Measurements from ENCODE around the gene RSPH3. TPM values are rescaled to one million over a fixed set of nuclear protein-coding genes. Genes with fewer than 3 reads are reported as not detected.

The RSPH3 gene
- polyA plus RNA-seq, 1 donor (not counting 4 experiments of a cell fraction or from before 2014, with no cell fraction given) = 4.4 TPM

GRCh38 chr6:159041181-159041580, 41.2 kb upstream of the RSPH3 start:
- Histone ChIP-seq H3K79me2 (ENCODE audit: control insufficient read depth, insufficient read depth, low read length) (no peaks in the 10 kb centered on the region), H3K9me3 (ENCODE audit: control insufficient read depth, low read depth, low read length) (no peaks in the 10 kb centered on the region), H3K9me1 (ENCODE audit: control insufficient read depth, extremely low read depth, insufficient read depth, low read length) (no peaks in the 10 kb centered on the region), H3K4me2 (ENCODE audit: control insufficient read depth, extremely low read depth, insufficient read depth, low read depth, low read length) (no peak overlapping the region), H4K20me1 (ENCODE audit: control insufficient read depth, extremely low read depth, insufficient read depth, low read length) (no peaks in the 10 kb centered on the region), H3K9ac (ENCODE audit: control insufficient read depth, extremely low read depth, insufficient read depth, low read length) (no peak overlapping the region), H3K4me1 (ENCODE audit: control insufficient read depth, extremely low read depth, insufficient read depth, low read length) (peaks cover 32% of the 10 kb centered on the region), H2AFZ (ENCODE audit: control insufficient read depth, low read length) (no peak overlapping the region), H3K27me3 (ENCODE audit: control insufficient read depth, extremely low read depth, insufficient read depth, low read length) (no peaks in the 10 kb centered on the region), H3K27ac (ENCODE audit: control insufficient read depth, insufficient read depth, low read length) (no peak overlapping the region), H3K36me3 (ENCODE audit: control insufficient read depth in 2 of 2, extremely low read depth in 1 of 2, insufficient read depth in 2 of 2, low read length in 2 of 2) (no peaks in the 10 kb centered on the region), H3K4me3 (ENCODE audit: control insufficient read depth in 2 of 3, extremely low read depth in 1 of 3, insufficient read depth in 2 of 3, low read depth in 1 of 3, low read length in 3 of 3) (no peak overlapping the region)
- dilution Hi-C loops (cut with MboI; ENCODE audit: extremely low pct_ligation_motif_present, low sequenced_read_pairs) = no loop called here
- DNase-seq (ENCODE audit: low read depth, low spot score) (no peak), FAIRE-seq (no peak)
- TF ChIP-seq CTCF (optimal IDR thresholded peaks at IDR 0.05 in 1 of 3, IDR thresholded peaks at IDR 0.05 in 1 of 3, conservative IDR thresholded peaks at IDR 0.05 in 1 of 3; ENCODE audit: extremely low read depth in 1 of 3, insufficient read depth in 2 of 3, low read length in 3 of 3) = no peak
- no peak for TF ChIP-seq EZH2 (IDR thresholded peaks at IDR 0.05; ENCODE audit: low read length)

GRCh38 chr6:159039885-159040258, 39.9 kb upstream of the RSPH3 start:
- FAIRE-seq = no peak
- peak overlapping the region; percentile 94 for H3K27ac ChIP-seq (ENCODE audit: control insufficient read depth, insufficient read depth, low read length)
- no peaks in the 10 kb centered on the region for H3K27me3 ChIP-seq (ENCODE audit: control insufficient read depth, extremely low read depth, insufficient read depth, low read length)
- no peaks in the 10 kb centered on the region for H3K9me3 ChIP-seq (ENCODE audit: control insufficient read depth, low read depth, low read length)
- H3K36me3 ChIP-seq (ENCODE audit: control insufficient read depth in 2 of 2, extremely low read depth in 1 of 2, insufficient read depth in 2 of 2, low read length in 2 of 2) = no peaks in the 10 kb centered on the region
- H4K20me1 ChIP-seq (ENCODE audit: control insufficient read depth, extremely low read depth, insufficient read depth, low read length) = no peaks in the 10 kb centered on the region
- dilution Hi-C loops (cut with MboI; ENCODE audit: extremely low pct_ligation_motif_present, low sequenced_read_pairs) = no loop called here
- DNase-seq (ENCODE audit: low read depth, low spot score) = no peak
- no peak overlapping the region for H2AFZ ChIP-seq (ENCODE audit: control insufficient read depth, low read length)
- H3K4me2 ChIP-seq (ENCODE audit: control insufficient read depth, extremely low read depth, insufficient read depth, low read depth, low read length) = peak overlapping the region; percentile 74
- TF ChIP-seq EZH2 (IDR thresholded peaks at IDR 0.05; ENCODE audit: low read length) (no peak), CTCF (optimal IDR thresholded peaks at IDR 0.05 in 1 of 3, IDR thresholded peaks at IDR 0.05 in 1 of 3, conservative IDR thresholded peaks at IDR 0.05 in 1 of 3; ENCODE audit: extremely low read depth in 1 of 3, insufficient read depth in 2 of 3, low read length in 3 of 3) (no peak)
- no peaks in the 10 kb centered on the region for H3K9me1 ChIP-seq (ENCODE audit: control insufficient read depth, extremely low read depth, insufficient read depth, low read length)
- H3K4me3 ChIP-seq (ENCODE audit: control insufficient read depth in 2 of 3, extremely low read depth in 1 of 3, insufficient read depth in 2 of 3, low read depth in 1 of 3, low read length in 3 of 3) = peak overlapping the region in 1 of 3 experiments; percentile 15
- peak overlapping the region; percentile 42 for H3K9ac ChIP-seq (ENCODE audit: control insufficient read depth, extremely low read depth, insufficient read depth, low read length)
- no peaks in the 10 kb centered on the region for H3K79me2 ChIP-seq (ENCODE audit: control insufficient read depth, insufficient read depth, low read length)
- peaks cover 32% of the 10 kb centered on the region for H3K4me1 ChIP-seq (ENCODE audit: control insufficient read depth, extremely low read depth, insufficient read depth, low read length)

Data from keratinocyte (primary cell).